ENCODE measurements around the gene PRPH2.

DNA sequence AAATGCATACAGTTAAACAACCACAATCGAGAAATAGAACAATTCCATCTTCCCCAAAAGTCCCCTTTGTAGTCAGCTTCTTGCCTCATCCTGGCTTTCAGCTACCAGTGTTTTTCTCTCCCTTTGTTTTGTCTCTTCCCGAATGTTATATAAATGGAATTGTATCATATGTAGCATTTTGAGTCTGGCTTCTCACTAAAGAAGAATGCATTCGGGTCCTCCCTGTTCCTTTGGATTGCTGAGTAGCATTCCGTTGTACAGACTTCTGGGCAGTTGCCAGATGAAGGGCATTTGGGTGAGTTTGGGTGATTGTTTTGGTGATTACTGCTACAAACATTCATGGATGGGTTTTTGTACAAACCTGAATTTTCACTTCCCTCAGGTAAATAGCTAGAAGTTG lies 27.8 kb downstream of the PRPH2 start:
- TF ChIP-seq CTCF (IDR thresholded peaks at IDR 0.05) (no peak), ZFX (IDR thresholded peaks at IDR 0.05; ENCODE audit: borderline replicate concordance) (no peak)
